Esophagus (tissue), 2 donors: Measurements from ENCODE around the gene SLC5A10. TPM values are rescaled to one million over a fixed set of nuclear protein-coding genes. Genes with fewer than 3 reads are reported as not detected.

Source experiments
- H3K27ac ChIP-seq, 2 donors: one replicate each; pipeline ENCODE4 v1.5.1; 2013; ENCODE audit warnings: low read depth in 2 of 2, mild to moderate bottlenecking in 2 of 2, inconsistent platforms in 1 of 2, low read length in 1 of 2, moderate library complexity in 1 of 2
- H3K27me3 ChIP-seq, 2 donors: one replicate each; pipeline ENCODE4 v1.6.1; 2013; ENCODE audit warnings: low read length in 2 of 2, control low read depth in 1 of 2, mild to moderate bottlenecking in 1 of 2; ENCODE audit not compliant: insufficient read depth in 2 of 2, control insufficient read depth in 1 of 2
- H3K36me3 ChIP-seq, 2 donors: one replicate each; pipeline ENCODE4 v1.6.1; 2013; ENCODE audit warnings: low read length in 1 of 2; ENCODE audit not compliant: control insufficient read depth in 2 of 2, insufficient read depth in 2 of 2
- H3K4me1 ChIP-seq, 2 donors: one replicate each; pipeline ENCODE4 v1.6.1; 2013; ENCODE audit warnings: low read length in 1 of 2; ENCODE audit not compliant: control insufficient read depth in 2 of 2, insufficient read depth in 2 of 2
- H3K4me3 ChIP-seq, 2 donors: one replicate each; pipeline ENCODE4 v1.5.1; 2013; ENCODE audit warnings: low read length in 2 of 2, mild to moderate bottlenecking in 2 of 2, low read depth in 1 of 2, moderate library complexity in 1 of 2
- H3K9me3 ChIP-seq, 2 donors: one replicate each; pipeline ENCODE4 v1.6.1; 2013; ENCODE audit warnings: mild to moderate bottlenecking in 2 of 2, low read depth in 1 of 2, low read length in 1 of 2, moderate library complexity in 1 of 2; ENCODE audit not compliant: control insufficient read depth in 2 of 2, insufficient read depth in 1 of 2
- WGBS, 2 donors: extraction: QIAGEN DNeasy Blood & Tissue Kit; methylation state at CpG; one replicate each; pipeline ENCODE4 v1.1.7; 2013; 5-methylcytosine and 5-hydroxymethylcytosine counted together
- polyA plus RNA-seq, 2 donors: library from polyadenylated mRNA; stranded (reverse); fragments of 200-250 nt; gene quantifications; one replicate each; pipeline ENCODE4 v1.2.3, GENCODE V29; 2013
- donor health status: healthy with polysubstance abuse.
- donor health status: Bipolar disorder and iron deficiency.

SLC5A10 gene
- polyA plus RNA-seq: under 1 TPM; 0.36 to 0.49 TPM

DNA sequence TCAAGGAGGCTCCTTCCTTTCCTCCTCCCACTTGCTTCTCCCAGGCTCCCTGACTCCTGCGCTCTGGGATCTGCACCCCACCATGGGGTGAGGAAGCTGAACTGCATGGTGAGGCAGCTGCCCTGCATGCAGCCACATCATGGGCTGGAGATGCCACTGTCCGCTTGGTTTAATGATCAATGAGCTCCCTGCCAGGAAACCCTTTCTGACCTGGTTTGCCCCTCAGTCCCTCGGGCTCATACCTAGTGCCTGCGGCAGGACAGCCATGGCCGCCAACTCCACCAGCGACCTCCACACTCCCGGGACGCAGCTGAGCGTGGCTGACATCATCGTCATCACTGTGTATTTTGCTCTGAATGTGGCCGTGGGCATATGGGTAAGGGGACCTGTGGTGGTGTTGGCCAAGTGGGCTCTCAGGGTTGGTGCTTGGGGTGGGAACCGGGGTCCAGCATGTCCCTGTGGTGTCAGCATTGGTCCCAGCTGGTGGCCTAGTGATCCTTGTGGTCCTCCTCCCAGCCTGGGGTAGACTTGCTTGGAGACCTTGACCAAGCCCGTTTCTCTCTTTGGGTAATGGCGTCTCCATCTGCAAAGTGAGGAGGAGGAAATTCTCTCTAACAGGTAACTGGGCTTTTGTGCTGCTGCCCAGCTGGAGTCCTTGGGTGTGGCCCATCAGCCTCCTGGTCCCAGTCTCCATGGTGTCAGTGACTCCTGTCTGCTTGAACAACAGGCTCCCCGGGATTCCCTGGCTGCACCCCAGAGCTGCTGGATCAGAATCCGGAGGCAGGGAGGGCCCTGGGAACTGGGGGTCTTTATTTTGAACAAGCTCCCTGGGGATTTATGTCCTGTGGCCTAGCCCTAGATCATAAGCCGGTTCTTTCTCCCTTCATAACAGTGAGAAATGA lies at the start of gene SLC5A10:
Gene SLC5A10, plus strand, starts transcription at position 225 of the 902 bp plus-strand sequence. Its CDS starts 41 bp downstream, at position 266.
- Histone ChIP-seq H3K36me3 (no peaks in the 10 kb centered on the region), H3K27ac (no peak within 1 kb of the TSS), H3K4me3 (no peak within 1 kb of the TSS), H3K27me3 (no peaks in the 10 kb centered on the region), H3K9me3 (peaks cover 0 to 2% of the 10 kb centered on the region in 2 donors), H3K4me1 (peaks cover 0 to 4% of the 10 kb centered on the region in 2 donors)
- WGBS, 2 donors: 84 to 86% methylated on average over 17 of the region's 17 CpGs

DNA sequence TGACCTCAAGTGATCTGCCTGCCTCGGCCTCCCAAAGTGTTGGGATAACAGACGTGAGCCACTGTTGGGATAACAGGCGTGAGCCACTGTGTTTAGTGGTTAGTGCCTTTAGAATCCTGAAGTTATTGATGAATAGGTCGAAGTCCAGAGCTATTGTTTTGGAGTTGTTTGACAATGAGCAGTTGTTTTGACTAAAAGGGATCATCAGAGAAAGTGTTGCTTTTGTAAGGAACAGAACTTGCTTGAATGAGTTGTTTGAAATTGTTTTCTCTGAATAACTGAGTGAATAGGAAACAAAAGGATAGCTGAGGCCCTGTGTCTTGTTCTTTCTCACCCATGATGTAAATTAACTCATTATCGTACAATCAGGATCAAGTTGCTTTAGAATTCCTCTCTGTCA lies 47.5 kb upstream of the SLC5A10 start:
- Histone ChIP-seq H3K27ac (no peak overlapping the region), H3K36me3 (peaks cover 4 to 6% of the 10 kb centered on the region in 2 donors)

DNA sequence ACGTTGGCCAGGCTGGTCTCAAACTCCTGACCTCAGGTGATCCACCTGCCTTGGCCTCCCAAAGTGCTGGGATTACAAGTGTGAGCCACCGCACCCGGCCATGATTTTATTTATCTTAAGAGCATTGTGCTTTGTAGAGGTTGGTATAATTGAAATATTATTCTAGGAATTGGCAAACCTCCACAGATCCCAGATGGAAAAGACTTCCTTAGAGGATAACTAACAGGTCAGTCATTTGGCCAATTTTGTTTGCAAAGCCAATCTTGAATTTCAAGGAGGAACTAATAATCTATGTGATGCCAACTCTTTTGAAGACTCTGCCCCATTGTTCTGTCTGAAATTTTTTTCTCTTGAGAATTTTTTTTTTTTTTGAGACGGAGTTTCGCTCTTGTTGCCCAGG lies 46.7 kb upstream of the SLC5A10 start:
- no peaks in the 10 kb centered on the region for H3K27me3 ChIP-seq
- no peak overlapping the region for H3K27ac ChIP-seq
- H3K36me3 ChIP-seq: peaks cover 4 to 6% of the 10 kb centered on the region in 2 donors
- H3K4me1 ChIP-seq: no peaks in the 10 kb centered on the region
- 82 to 84% methylated on average over 5 of the region's 5 CpGs for WGBS, 2 donors
- no peaks in the 10 kb centered on the region for H3K9me3 ChIP-seq
- H3K4me3 ChIP-seq: no peak overlapping the region

More for the DNA sequence above, 47.5 kb upstream of the SLC5A10 start:
- H3K27me3 ChIP-seq: no peaks in the 10 kb centered on the region
- H3K4me3 ChIP-seq: no peak overlapping the region
- no peaks in the 10 kb centered on the region for H3K4me1 ChIP-seq
- 86 to 88% methylated on average over 5 of the region's 5 CpGs for WGBS, 2 donors
- no peaks in the 10 kb centered on the region for H3K9me3 ChIP-seq

DNA sequence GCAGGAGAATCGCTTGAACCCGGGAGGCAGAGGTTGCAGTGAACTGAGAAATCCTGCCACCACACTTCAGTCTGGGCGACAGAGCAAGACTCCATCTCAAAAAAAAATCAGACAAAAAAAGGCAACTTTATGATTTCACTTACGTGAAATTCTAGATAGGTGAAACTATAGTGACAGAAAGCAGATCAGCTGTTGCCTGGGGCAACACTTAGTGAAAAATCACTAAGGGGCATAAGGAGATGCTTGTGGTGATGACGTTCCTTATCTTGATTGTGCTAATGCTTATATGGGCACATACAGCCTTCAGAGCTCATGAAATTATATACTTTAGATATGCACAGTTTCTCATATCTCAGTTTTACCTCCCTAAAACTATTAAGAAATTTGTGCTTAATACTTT lies 41.6 kb upstream of the SLC5A10 start:
- H3K27me3 ChIP-seq: no peaks in the 10 kb centered on the region
- H3K27ac ChIP-seq: no peak overlapping the region
- 94 to 95% methylated on average over 5 of the region's 5 CpGs for WGBS, 2 donors
- no peak overlapping the region for H3K4me3 ChIP-seq
- H3K4me1 ChIP-seq: no peaks in the 10 kb centered on the region
- H3K9me3 ChIP-seq: no peaks in the 10 kb centered on the region
- H3K36me3 ChIP-seq: peaks cover 5 to 6% of the 10 kb centered on the region in 2 donors

DNA sequence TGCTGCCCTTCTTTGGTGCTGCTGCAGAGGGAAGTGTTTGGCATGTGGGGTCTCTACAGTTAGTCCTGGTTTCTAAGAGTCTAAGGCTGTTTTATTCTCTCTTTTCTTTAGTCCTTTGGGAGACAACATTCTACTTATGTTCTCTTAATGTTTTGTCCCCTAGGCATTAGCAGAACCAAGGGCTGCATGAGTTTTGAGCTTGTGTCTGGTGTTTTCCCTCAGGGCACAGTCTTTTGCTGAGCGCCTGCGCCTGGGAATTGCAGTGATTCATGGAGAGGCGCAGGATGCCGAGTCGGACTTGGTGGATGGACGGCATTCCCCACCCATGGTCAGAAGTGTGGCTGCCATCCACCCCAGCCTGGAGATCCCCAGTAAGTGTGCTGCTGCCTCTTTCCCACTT lies 41.1 kb upstream of the SLC5A10 start:
- H3K4me1 ChIP-seq: no peaks in the 10 kb centered on the region
- H3K4me3 ChIP-seq: no peak overlapping the region
- H3K27ac ChIP-seq: no peak overlapping the region
- 86 to 94% methylated on average over 6 of the region's 6 CpGs for WGBS, 2 donors
- peaks cover 5 to 6% of the 10 kb centered on the region in 2 donors for H3K36me3 ChIP-seq
- H3K9me3 ChIP-seq: no peaks in the 10 kb centered on the region
- no peaks in the 10 kb centered on the region for H3K27me3 ChIP-seq

DNA sequence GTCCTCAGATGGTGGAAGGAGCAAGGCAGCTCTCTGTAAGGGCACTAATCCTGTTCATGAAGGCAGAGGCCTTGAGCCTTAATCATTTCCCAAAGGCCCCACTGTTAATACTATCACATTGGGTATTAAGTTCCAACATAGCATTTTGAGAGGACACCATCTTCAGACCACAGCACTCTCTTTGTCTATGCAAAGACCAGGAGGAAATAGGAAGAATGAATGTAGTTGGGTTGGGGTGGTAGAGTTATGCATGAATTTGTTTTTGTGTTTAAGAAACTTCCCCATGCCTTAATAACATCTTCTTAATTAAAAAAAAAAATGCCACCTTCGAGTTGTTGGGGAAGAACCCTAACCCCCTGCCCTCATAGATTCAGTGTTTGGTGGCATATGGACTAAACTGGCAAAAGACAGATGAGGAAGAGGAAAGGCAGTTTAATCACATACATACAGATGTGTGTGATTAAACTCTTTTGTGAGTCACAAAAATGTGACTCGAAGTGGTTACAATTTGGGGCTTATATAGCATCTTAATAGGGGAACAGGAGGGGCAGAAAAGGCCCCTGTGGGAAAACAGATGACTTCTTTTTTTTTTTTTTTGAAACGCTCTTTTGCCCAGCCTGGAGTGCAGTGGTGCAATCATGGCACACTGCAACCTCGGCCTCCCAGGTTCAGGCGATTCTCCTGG lies 35.0 kb upstream of the SLC5A10 start:
- H3K4me3 ChIP-seq: no peak overlapping the region
- WGBS, 2 donors: 70 to 73% methylated on average over 5 of the region's 5 CpGs
- no peaks in the 10 kb centered on the region for H3K4me1 ChIP-seq
- no peaks in the 10 kb centered on the region for H3K27me3 ChIP-seq
- no peaks in the 10 kb centered on the region for H3K9me3 ChIP-seq
- peaks cover 4 to 10% of the 10 kb centered on the region in 2 donors for H3K36me3 ChIP-seq
- no peak overlapping the region for H3K27ac ChIP-seq

DNA sequence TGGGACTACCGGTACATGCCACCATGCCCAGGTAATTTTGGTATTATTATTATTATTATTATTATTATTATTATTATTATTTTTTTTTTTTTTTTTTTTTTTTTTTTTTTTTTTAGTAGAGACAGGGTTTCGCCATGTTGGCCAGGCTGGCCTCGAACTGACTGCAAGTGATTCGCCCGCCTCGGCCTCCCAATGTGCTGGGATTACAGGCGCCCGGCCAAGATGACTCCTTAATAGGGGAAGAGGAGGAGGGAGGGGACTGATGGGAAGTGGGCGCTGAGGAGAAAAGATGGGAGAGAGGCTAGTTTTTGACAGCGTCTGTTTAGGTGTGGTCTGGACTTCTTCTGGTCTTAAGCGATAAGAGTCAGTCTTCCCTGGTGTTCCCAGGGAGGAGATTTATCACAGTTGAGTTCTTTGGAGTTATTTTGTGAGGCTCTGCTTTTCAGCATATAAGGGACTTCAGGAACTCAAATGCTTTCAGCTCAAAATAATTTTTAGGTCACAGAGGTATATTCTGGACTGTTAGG lies 34.4 kb upstream of the SLC5A10 start:
- Histone ChIP-seq H3K4me3 (no peak overlapping the region), H3K4me1 (no peaks in the 10 kb centered on the region), H3K27ac (no peak overlapping the region), H3K27me3 (no peaks in the 10 kb centered on the region), H3K9me3 (no peaks in the 10 kb centered on the region), H3K36me3 (peaks cover 4 to 10% of the 10 kb centered on the region in 2 donors)
- WGBS, 2 donors: 94 to 97% methylated on average over 10 to 11 of the region's 11 CpGs

DNA sequence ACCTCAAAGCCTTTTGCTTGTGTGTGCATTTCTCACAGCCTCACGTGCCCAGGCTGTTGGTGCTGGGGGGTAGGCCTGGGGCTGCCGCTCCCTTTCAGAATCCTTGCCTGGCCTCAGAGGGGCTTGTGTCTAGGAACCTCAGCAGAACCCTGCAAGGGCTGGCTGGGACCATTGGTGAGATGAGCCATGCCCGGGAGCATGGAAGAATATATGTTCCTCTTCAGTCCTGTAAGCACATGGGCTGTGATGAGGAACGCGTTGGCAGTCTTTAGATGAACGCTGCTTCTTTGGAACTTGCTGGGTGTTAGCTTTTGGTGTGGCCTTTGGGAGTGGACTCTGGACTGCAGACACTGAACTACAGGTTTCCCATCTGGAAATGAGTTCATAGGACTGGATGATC lies 32.0 kb upstream of the SLC5A10 start:
- Histone ChIP-seq H3K4me3 (no peak overlapping the region), H3K9me3 (no peaks in the 10 kb centered on the region), H3K4me1 (no peaks in the 10 kb centered on the region), H3K36me3 (peaks cover 4 to 10% of the 10 kb centered on the region in 2 donors), H3K27ac (peak overlapping the region in 1 of 2 donors; percentile 29), H3K27me3 (no peaks in the 10 kb centered on the region)
- WGBS, 2 donors: 58 to 74% methylated on average over 6 of the region's 6 CpGs

DNA sequence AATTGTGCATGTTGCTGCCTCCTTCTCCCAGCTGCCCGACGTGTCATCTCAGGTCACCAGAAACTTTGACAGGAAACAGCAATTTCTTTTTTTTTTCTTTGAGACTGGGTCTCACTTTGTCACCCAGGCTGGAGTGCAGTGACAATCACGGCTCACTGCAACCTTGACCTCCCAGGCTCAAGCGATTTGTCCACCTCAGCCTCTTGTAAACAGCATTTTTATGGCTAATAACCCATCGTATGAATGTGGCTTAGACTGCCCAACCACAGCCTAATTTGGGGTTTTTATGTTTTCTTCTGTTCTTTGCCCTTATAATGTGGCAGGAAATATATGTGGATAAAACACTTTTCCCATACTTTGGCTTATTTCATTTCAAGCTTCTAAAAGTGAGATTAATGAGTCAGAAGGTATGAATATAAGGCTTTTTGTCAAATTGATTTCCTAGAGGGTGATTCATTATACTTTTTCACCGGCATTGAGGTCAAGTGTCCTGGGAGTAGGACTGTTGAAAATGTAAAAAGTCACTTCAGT lies 31.0 kb upstream of the SLC5A10 start:
- H3K27me3 ChIP-seq: no peaks in the 10 kb centered on the region
- no peak overlapping the region for H3K4me3 ChIP-seq
- H3K36me3 ChIP-seq: peaks cover 4 to 10% of the 10 kb centered on the region in 2 donors
- H3K4me1 ChIP-seq: no peaks in the 10 kb centered on the region
- H3K9me3 ChIP-seq: no peaks in the 10 kb centered on the region
- 40 to 44% methylated on average over 6 of the region's 6 CpGs for WGBS, 2 donors
- H3K27ac ChIP-seq: peak overlapping the region in 1 of 2 donors; percentile 6
